HG02642 (cell line): ENCODE results near the gene ADAM17.

Experiments used
- ATAC-seq: cut with Tn5 transposase; IDR thresholded peaks from one replicate; pipeline ENCODE4 v1.9.1; 2021; ENCODE audit warnings: mild to moderate bottlenecking; ENCODE audit not compliant: unreplicated experiment, poor library complexity

The ADAM17 gene

GRCh38 chr2:9474361-9475057 lies 81.1 kb downstream of the ADAM17 start, which contains the start of gene IAH1:
TSS of gene IAH1 (plus strand) at chr2:9474551. CDS start at chr2:9474567, 16 bp downstream.
- peak; percentile 79 for ATAC-seq

- ATAC-seq, result peak; percentile 41
Measured at GRCh38 chr2:9473985-9474360, 81.7 kb downstream of the ADAM17 start.

GRCh38 chr2:9473308-9473984 lies 82.2 kb downstream of the ADAM17 start:
- ATAC-seq, result peak; percentile 1

- ATAC-seq, result no peak
Measured at GRCh38 chr2:9472511-9472910, 83.1 kb downstream of the ADAM17 start.

GRCh38 chr2:9471206-9471605 lies 84.4 kb downstream of the ADAM17 start:
- ATAC-seq, result no peak

GRCh38 chr2:9467687-9468086 lies 87.9 kb downstream of the ADAM17 start:
- no peak for ATAC-seq

GRCh38 chr2:9466147-9466683 lies 89.4 kb downstream of the ADAM17 start:
- ATAC-seq, result no peak

GRCh38 chr2:9465170-9465569 lies 90.5 kb downstream of the ADAM17 start:
- ATAC-seq, result no peak

- ATAC-seq, result no peak
Measured at GRCh38 chr2:9463698-9464034, 92.0 kb downstream of the ADAM17 start.

- ATAC-seq, result no peak
Measured at GRCh38 chr2:9462886-9463697, 92.5 kb downstream of the ADAM17 start.

- no peak for ATAC-seq
Measured at GRCh38 chr2:9462313-9462712, 93.3 kb downstream of the ADAM17 start.

- no peak for ATAC-seq
Measured at GRCh38 chr2:9461079-9461478, 94.6 kb downstream of the ADAM17 start.

GRCh38 chr2:9460441-9461017 lies 95.1 kb downstream of the ADAM17 start:
- no peak for ATAC-seq

- ATAC-seq, result no peak
Measured at GRCh38 chr2:9451231-9451630, 104.4 kb downstream of the ADAM17 start.

GRCh38 chr2:9445089-9445488 lies 110.5 kb downstream of the ADAM17 start:
- no peak for ATAC-seq

- ATAC-seq, result no peak
Measured at GRCh38 chr2:9443526-9443925, 112.1 kb downstream of the ADAM17 start.

GRCh38 chr2:9441556-9441955 lies 114.1 kb downstream of the ADAM17 start:
- ATAC-seq, result no peak

- ATAC-seq, result no peak
Measured at GRCh38 chr2:9440058-9440727, 115.4 kb downstream of the ADAM17 start.

- no peak for ATAC-seq
Measured at GRCh38 chr2:9439536-9439935, 116.1 kb downstream of the ADAM17 start.
